Stimulated activated CD8-positive, alpha-beta memory T cell treated with anti-CD3 and anti-CD28 coated beads, Interleukin-15, amount 100 ng/mL, for 48 hours (primary cell): ENCODE results near the gene ZBTB39.
A peak's percentile ranks its signal among the peaks of the same experiment; 100 is the strongest.
"Not testable (repeated sequence)": the region's sequence is repeated elsewhere in the genome, so short reads cannot be mapped to it uniquely, and the experiment has no call there.

Experiments
- DNase-seq, 2 donors: peaks; one replicate each; pipeline ENCODE4 v3.0.0-alpha.2; 2020; ENCODE audit warnings: low read depth in 2 of 2

The ZBTB39 gene

GRCh38 chr12:57000393-57000792 is 6.0 kb downstream of the ZBTB39 start:
- no peak for DNase-seq

- no peak for DNase-seq
Measured at GRCh38 chr12:56999456-56999855, 6.9 kb downstream of the ZBTB39 start.

GRCh38 chr12:56998981-56999380 is 7.4 kb downstream of the ZBTB39 start:
- peak in 1 of 2 donors; percentile 40 for DNase-seq

GRCh38 chr12:56998316-56998715 is 8.0 kb downstream of the ZBTB39 start:
- no peak for DNase-seq

GRCh38 chr12:56996793-56997545 is 9.4 kb downstream of the ZBTB39 start:
- DNase-seq: no peak

GRCh38 chr12:56995930-56996496 is 10.3 kb downstream of the ZBTB39 start:
- no peak for DNase-seq

GRCh38 chr12:56995201-56995929 is 11.0 kb downstream of the ZBTB39 start:
- no peak for DNase-seq

- no peak for DNase-seq
Measured at GRCh38 chr12:56994231-56994746, 12.1 kb downstream of the ZBTB39 start.

- no peak for DNase-seq
Measured at GRCh38 chr12:56993346-56993745, 13.0 kb downstream of the ZBTB39 start.

- DNase-seq: no peak
Measured at GRCh38 chr12:56991319-56992246, 14.8 kb downstream of the ZBTB39 start.

- no peak for DNase-seq
Measured at GRCh38 chr12:56990648-56991318, 15.6 kb downstream of the ZBTB39 start.

GRCh38 chr12:56989861-56990610 is 16.3 kb downstream of the ZBTB39 start:
- no peak for DNase-seq

GRCh38 chr12:56988207-56988739 is 18.1 kb downstream of the ZBTB39 start:
- DNase-seq: no peak

GRCh38 chr12:56987551-56988053 is 18.7 kb downstream of the ZBTB39 start:
- DNase-seq: peak in 1 of 2 donors; percentile 48

GRCh38 chr12:56987011-56987410 is 19.3 kb downstream of the ZBTB39 start:
- no peak for DNase-seq

- DNase-seq: not testable (repeated sequence)
Measured at GRCh38 chr12:56985714-56986113, 20.6 kb downstream of the ZBTB39 start.

- DNase-seq: no peak
Measured at GRCh38 chr12:56983386-56983785, 23.0 kb downstream of the ZBTB39 start.

- DNase-seq: not testable (repeated sequence)
Measured at GRCh38 chr12:56982578-56983236, 23.6 kb downstream of the ZBTB39 start.

GRCh38 chr12:56980941-56981530 is 25.3 kb downstream of the ZBTB39 start:
- no peak for DNase-seq
